ENCODE measurements around the gene PTPN9. TPM values are rescaled to one million over a fixed set of nuclear protein-coding genes. Genes with fewer than 3 reads are reported as not detected.

Gene PTPN9
- total and polyA plus RNA-seq, 10 of the 15 experiments (the other 5 are each of a cell fraction or from before 2014, with no cell fraction given) = 7.8 to 29.1 (median 18.5) TPM

DNA sequence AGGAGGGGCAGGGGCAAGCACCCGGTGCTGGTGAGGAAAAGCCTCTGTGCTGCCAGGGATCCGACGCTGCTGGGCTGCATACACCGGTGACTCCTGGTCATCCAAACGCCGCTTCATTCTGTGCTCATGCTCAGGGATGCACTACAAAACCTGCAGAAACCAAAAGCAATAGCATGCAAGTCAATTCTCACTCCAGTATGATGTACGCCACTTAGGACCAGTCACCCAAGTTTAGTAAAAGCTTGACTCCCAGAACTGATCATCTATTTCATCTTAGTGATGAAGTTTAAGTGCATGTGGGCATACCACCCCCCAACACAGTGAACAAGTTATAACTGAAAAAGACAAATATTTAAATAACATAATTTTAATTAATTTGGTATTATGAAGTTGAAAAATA, 148.9 kb downstream of the PTPN9 start (continued):
- no peak for TF ChIP-seq RFX5 (IDR thresholded peaks at IDR 0.05; ENCODE audit: low read depth, low read length)
- no peak for TF ChIP-seq BMI1 (IDR thresholded peaks at IDR 0.05; ENCODE audit: borderline replicate concordance)
- no peak for TF ChIP-seq IRF4 (IDR thresholded peaks at IDR 0.05; ENCODE audit: low read depth, low read length)
- TF ChIP-seq HDAC2 (IDR thresholded peaks at IDR 0.05) = no peak
- TF ChIP-seq ZNF207 (IDR thresholded peaks at IDR 0.05; ENCODE audit: borderline replicate concordance) = no peak
- no peak for TF ChIP-seq MEF2A (IDR thresholded peaks at IDR 0.05; ENCODE audit: insufficient read depth, low read depth, low read length)
- no peak for TF ChIP-seq RUNX3 (IDR thresholded peaks at IDR 0.05; ENCODE audit: low read length)
- TF ChIP-seq STAT3 (IDR thresholded peaks at IDR 0.05; ENCODE audit: low read depth, low read length) = no peak
- TF ChIP-seq, protein P1, sequence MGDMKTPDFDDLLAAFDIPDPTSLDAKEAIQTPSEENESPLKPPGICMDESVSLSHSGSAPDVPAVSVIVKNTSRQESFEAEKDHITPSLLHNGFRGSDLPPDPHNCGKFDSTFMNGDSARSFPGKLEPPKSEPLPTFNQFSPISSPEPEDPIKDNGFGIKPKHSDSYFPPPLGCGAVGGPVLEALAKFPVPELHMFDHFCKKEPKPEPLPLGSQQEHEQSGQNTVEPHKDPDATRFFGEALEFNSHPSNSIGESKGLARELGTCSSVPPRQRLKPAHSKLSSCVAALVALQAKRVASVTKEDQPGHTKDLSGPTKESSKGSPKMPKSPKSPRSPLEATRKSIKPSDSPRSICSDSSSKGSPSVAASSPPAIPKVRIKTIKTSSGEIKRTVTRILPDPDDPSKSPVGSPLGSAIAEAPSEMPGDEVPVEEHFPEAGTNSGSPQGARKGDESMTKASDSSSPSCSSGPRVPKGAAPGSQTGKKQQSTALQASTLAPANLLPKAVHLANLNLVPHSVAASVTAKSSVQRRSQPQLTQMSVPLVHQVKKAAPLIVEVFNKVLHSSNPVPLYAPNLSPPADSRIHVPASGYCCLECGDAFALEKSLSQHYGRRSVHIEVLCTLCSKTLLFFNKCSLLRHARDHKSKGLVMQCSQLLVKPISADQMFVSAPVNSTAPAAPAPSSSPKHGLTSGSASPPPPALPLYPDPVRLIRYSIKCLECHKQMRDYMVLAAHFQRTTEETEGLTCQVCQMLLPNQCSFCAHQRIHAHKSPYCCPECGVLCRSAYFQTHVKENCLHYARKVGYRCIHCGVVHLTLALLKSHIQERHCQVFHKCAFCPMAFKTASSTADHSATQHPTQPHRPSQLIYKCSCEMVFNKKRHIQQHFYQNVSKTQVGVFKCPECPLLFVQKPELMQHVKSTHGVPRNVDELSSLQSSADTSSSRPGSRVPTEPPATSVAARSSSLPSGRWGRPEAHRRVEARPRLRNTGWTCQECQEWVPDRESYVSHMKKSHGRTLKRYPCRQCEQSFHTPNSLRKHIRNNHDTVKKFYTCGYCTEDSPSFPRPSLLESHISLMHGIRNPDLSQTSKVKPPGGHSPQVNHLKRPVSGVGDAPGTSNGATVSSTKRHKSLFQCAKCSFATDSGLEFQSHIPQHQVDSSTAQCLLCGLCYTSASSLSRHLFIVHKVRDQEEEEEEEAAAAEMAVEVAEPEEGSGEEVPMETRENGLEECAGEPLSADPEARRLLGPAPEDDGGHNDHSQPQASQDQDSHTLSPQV (IDR thresholded peaks at IDR 0.05) = no peak
- no peak for TF ChIP-seq CBX3 (IDR thresholded peaks at IDR 0.05; ENCODE audit: borderline replicate concordance, low read depth)
- TF ChIP-seq HDAC6 (IDR thresholded peaks at IDR 0.05; ENCODE audit: unreplicated experiment) = no peak
- TF ChIP-seq POU2F2 (IDR thresholded peaks at IDR 0.05; ENCODE audit: borderline replicate concordance, low read depth, low read length) = no peak
- TF ChIP-seq, protein P2, sequence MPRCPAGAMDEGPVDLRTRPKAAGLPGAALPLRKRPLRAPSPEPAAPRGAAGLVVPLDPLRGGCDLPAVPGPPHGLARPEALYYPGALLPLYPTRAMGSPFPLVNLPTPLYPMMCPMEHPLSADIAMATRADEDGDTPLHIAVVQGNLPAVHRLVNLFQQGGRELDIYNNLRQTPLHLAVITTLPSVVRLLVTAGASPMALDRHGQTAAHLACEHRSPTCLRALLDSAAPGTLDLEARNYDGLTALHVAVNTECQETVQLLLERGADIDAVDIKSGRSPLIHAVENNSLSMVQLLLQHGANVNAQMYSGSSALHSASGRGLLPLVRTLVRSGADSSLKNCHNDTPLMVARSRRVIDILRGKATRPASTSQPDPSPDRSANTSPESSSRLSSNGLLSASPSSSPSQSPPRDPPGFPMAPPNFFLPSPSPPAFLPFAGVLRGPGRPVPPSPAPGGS (IDR thresholded peaks at IDR 0.05; ENCODE audit: borderline replicate concordance, insufficient read depth, low read depth, low read length, poor library complexity, severe bottlenecking) = no peak
